ENCODE results near the gene PRDX6. TPM values are rescaled to one million over a fixed set of nuclear protein-coding genes. Genes with fewer than 3 reads are reported as not detected.

PRDX6 gene
- total RNA-seq, 1 experiment from 2014 or later = 533 TPM

DNA sequence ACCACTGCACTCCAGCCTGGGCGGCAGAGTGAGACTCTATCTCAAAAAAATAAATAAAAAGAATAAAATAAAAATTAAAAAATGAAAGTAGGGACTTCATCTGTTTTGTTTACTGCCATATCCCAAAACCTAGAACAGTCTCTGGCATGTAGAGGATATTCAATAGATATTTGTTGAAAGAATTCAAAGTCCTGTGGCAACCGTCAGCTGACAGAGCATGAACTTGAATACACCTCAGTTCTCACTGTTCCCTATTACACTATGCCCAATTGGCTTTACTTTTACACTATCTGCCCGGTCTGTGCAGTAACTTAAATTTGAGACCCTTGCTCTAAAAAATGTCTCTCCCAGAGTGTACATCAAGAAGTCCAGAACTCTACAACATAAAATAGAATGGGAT is 46.2 kb downstream of the PRDX6 start:
- no peaks in the 10 kb centered on the region for H3K79me2 ChIP-seq (ENCODE audit: insufficient read depth, low read length)
- H3T11ph ChIP-seq (ENCODE audit: low read length) = no peak overlapping the region
- WGBS (ENCODE audit: extremely low coverage, insufficient read length, low lambda C conversion rate) = no CpG with 5 or more reads among the region's 3 CpGs
- H4K8ac ChIP-seq (replicated peaks; ENCODE audit: insufficient read length, low read depth, low read length) = no peak overlapping the region
- no peaks in the 10 kb centered on the region for H3K9me3 Mint-ChIP-seq
- no peak overlapping the region for H4K91ac ChIP-seq (ENCODE audit: insufficient read length, low read depth, low read length)
- H3K27me3 Mint-ChIP-seq (ENCODE audit: low read depth) = no peaks in the 10 kb centered on the region
- H3K27ac ChIP-seq (ENCODE audit: insufficient read length, low read depth, low read length) = no peak overlapping the region
- H3K23ac ChIP-seq (ENCODE audit: insufficient read length, low read depth, low read length) = no peak overlapping the region
- TF ChIP-seq, protein P1, sequence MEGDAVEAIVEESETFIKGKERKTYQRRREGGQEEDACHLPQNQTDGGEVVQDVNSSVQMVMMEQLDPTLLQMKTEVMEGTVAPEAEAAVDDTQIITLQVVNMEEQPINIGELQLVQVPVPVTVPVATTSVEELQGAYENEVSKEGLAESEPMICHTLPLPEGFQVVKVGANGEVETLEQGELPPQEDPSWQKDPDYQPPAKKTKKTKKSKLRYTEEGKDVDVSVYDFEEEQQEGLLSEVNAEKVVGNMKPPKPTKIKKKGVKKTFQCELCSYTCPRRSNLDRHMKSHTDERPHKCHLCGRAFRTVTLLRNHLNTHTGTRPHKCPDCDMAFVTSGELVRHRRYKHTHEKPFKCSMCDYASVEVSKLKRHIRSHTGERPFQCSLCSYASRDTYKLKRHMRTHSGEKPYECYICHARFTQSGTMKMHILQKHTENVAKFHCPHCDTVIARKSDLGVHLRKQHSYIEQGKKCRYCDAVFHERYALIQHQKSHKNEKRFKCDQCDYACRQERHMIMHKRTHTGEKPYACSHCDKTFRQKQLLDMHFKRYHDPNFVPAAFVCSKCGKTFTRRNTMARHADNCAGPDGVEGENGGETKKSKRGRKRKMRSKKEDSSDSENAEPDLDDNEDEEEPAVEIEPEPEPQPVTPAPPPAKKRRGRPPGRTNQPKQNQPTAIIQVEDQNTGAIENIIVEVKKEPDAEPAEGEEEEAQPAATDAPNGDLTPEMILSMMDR (conservative IDR thresholded peaks at IDR 0.05) = no peak
- H3K56ac ChIP-seq (ENCODE audit: insufficient read length, low read depth, low read length) = no peak overlapping the region
- no peak overlapping the region for H3K18ac ChIP-seq (ENCODE audit: insufficient read length, low read depth, low read length)
- H2BK5ac ChIP-seq (ENCODE audit: insufficient read length, low read length) = no peak overlapping the region
- H3K36me3 Mint-ChIP-seq (ENCODE audit: insufficient read depth in 1 of 3, low read depth in 3 of 3) = no peaks in the 10 kb centered on the region
- H3K23me2 ChIP-seq (ENCODE audit: insufficient read length, low read depth, low read length, poor library complexity, severe bottlenecking) = no peaks in the 10 kb centered on the region
- H4K20me1 ChIP-seq (ENCODE audit: control insufficient read depth, insufficient read depth, insufficient read length) = no peaks in the 10 kb centered on the region
- no peak overlapping the region for H2BK12ac ChIP-seq (ENCODE audit: insufficient read length, low read depth, low read length)
- H2BK20ac ChIP-seq (ENCODE audit: low read depth, low read length, poor library complexity, severe bottlenecking) = no peak overlapping the region
- no peak overlapping the region for H2BK120ac ChIP-seq (ENCODE audit: low read depth, low read length, poor library complexity, severe bottlenecking)
- no peak overlapping the region for H2AFZ ChIP-seq (ENCODE audit: low read length)
- no peak overlapping the region for H3K4me3 Mint-ChIP-seq
- H3K27me3 ChIP-seq (ENCODE audit: insufficient read depth, low read length) = no peaks in the 10 kb centered on the region
- no peak overlapping the region for H3K4me2 ChIP-seq (ENCODE audit: insufficient read depth, insufficient read length, low read length)
- H3K9me3 ChIP-seq (ENCODE audit: control insufficient read depth, low read depth, low read length) = no peaks in the 10 kb centered on the region
- H4K5ac ChIP-seq (ENCODE audit: insufficient read length, low read depth, low read length) = no peak overlapping the region
- H3K4ac ChIP-seq (ENCODE audit: low read depth, low read length) = no peak overlapping the region
- H3K4me1 Mint-ChIP-seq = peaks cover 13 to 23% of the 10 kb centered on the region in 2 experiments
- no peak overlapping the region for H2AK5ac ChIP-seq (ENCODE audit: insufficient read length, low read length)
- H3K27ac Mint-ChIP-seq = no peak overlapping the region
- H2BK15ac ChIP-seq (ENCODE audit: low read depth, low read length) = no peak overlapping the region
- no peak for DNase-seq
- no peak overlapping the region for H3K14ac ChIP-seq (ENCODE audit: insufficient read depth, low read length)
- no peak overlapping the region for H3K9ac ChIP-seq (ENCODE audit: extremely low read depth, insufficient read length, low read length)
- H3K4me1 ChIP-seq (ENCODE audit: insufficient read depth, low read length) = peaks cover 3% of the 10 kb centered on the region; the same call in 1 of the 2 replicates
- H3K79me1 ChIP-seq (ENCODE audit: insufficient read depth, low read depth, low read length, poor library complexity, severe bottlenecking) = no peaks in the 10 kb centered on the region
